T-helper 22 cell (primary cell): ENCODE data around the gene TSEN2.
"Not testable (repeated sequence)": the region's sequence is repeated elsewhere in the genome, so short reads cannot be mapped to it uniquely, and the experiment has no call there.

Source experiments
- DNase-seq: peaks from one replicate; pipeline ENCODE4 v3.0.0-alpha.2; 2020; ENCODE audit warnings: low read depth

The TSEN2 gene

GRCh38 chr3:12484198-12484982 is at the start of gene TSEN2:
TSEN2 (plus strand) TSS chr3:12484480; CDS start chr3:12489801, 5,321 bp downstream.
- peak; percentile 90 for DNase-seq

- DNase-seq: no peak
Measured at GRCh38 chr3:12436514-12437220, 47.6 kb upstream of the TSEN2 start.

GRCh38 chr3:12437221-12437605 is 47.1 kb upstream of the TSEN2 start:
- no peak for DNase-seq

- DNase-seq: no peak
Measured at GRCh38 chr3:12437861-12438260, 46.4 kb upstream of the TSEN2 start.

GRCh38 chr3:12438318-12438717 is 46.0 kb upstream of the TSEN2 start:
- no peak for DNase-seq

GRCh38 chr3:12439161-12439940 is 44.9 kb upstream of the TSEN2 start:
- no peak for DNase-seq

DNA sequence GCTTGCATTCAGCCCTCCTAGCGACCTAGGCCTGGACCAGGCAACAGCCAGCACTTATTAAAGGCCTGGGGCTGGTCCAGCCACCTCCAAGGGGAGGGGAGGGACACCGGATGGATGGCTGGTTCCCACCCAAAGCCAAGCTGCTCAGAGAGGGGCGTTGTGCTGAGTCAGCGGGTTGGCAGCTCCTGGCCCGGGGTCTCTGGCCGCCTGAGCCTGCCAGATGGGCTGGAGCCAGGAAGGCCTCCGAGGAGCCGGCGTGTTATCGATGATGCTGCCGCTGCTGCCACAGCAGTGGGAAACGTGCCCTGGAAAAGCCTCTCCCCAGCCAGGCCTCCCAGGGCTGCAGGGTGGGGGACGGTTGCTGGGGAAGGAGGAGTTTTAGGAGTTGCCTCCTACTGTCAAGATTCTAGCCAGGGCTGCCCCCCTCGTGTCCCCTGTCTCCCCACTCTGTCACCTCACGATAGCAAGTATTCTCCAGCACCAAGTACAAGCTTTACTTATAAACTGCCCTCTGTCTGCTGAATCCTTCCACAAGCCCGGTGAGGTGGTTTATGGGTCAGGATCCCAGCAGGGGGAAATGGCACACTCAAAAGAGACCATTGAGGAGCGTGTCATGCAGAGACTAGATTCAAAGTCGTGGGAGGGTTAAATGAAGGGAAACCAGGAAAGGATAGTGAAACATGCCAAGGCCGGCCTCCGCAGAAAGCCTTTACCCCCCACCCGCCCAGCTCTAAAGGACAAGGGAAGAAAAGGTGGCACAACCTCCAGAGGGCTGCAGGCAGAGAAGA is 43.2 kb upstream of the TSEN2 start:
- no peak for DNase-seq

- no peak for DNase-seq
Measured at GRCh38 chr3:12442654-12443501, 41.4 kb upstream of the TSEN2 start.

- no peak for DNase-seq
Measured at GRCh38 chr3:12443781-12444522, 40.3 kb upstream of the TSEN2 start.

DNA sequence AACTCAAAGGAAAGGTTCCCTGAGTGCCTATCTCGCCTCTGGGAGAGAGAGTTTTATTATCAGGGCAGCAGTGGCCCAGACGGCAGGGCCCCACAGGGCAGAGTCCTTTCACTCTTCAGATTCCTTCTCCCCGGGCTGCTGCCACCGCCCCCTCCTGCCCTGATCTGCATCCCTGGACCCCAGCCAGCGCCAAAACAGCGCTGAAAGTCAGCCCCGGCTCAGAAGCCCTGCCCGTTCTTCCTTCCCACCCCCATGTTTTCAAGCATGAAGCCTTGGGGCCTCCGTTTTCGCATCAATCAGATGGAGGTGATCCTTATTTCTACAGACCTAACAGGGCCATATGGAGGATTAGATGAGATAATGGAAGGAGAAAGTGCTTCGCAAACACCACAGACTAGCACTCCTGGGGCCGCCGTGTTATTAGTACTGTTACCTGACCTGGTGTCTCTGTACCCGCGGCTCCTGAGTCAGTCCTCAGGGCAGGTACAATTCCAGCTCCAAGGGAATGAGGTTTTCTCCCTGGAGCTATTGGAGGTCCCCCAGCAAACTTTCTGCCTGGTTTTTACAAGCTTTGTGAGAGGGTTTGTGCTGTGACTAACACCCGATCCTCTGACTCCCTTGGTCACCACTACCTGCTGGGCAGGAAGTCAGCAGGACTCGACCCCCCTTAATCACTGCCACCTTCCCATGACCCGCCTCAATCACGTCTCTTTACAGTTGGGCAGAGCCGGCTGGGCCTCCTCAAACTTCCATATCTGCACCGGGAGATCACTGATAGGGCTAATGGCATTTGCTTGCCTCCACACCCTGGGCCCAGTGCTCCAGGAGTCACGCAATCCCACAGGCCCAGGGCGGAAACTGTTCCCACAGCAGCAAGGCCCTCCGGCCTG is 39.5 kb upstream of the TSEN2 start:
- no peak for DNase-seq

DNA sequence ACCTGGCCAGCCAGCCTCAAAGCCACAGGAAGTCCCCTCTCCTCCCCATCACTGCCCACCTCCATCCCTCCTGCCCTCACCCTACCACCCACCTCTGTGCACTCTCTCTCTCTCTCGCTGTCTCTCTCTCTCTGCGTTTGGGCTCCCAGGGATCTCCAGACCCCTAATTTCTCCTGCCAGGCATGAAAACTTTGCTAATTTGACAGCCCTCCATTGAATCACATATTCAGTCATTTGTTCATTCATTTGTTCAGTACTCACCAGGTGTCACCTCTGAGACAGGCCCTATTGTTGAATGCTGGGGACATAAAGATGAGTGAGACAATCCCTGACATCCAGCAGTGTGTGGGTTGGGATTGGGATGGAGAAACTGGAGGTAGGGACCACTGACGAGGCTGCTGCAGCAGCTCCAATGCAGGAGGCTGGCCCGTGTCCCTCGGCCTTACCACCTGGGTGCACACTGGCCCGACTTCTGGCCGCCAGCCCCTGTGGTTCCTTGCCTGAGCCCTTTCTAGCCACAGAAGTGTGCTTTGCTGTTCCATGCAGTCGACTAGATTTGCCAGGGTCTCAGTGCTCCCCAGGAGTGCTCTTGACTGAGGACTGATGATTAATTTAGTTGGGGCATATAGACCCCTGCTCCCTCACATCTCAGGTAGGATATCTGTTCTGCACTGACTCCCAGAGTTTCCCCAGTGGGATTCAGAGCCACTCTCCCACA is 38.6 kb upstream of the TSEN2 start:
- DNase-seq: no peak

DNA sequence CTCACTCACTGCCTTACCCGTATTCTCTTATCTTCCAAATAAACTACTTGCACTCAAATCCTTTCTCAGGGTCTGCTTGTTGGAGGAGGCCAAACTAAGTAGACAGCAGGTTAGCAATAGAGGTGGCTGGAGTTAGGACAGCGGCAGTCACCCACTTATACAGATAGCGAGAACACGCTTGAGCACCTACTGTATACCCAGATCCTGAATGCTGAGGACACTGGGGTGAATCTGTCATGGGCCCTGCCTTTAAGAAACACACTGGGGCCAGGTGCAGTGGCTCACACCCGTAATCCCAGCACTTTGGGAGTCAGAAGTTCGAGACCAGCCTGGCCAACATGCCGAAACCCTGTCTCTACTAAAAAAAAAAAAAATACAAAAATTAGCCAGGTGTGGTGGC is 38.0 kb upstream of the TSEN2 start:
- DNase-seq: no peak

- no peak for DNase-seq
Measured at GRCh38 chr3:12447075-12447474, 37.2 kb upstream of the TSEN2 start.

- not testable (repeated sequence) for DNase-seq
Measured at GRCh38 chr3:12448404-12449202, 35.7 kb upstream of the TSEN2 start.

GRCh38 chr3:12449889-12450682 is 34.2 kb upstream of the TSEN2 start:
- no peak for DNase-seq

DNA sequence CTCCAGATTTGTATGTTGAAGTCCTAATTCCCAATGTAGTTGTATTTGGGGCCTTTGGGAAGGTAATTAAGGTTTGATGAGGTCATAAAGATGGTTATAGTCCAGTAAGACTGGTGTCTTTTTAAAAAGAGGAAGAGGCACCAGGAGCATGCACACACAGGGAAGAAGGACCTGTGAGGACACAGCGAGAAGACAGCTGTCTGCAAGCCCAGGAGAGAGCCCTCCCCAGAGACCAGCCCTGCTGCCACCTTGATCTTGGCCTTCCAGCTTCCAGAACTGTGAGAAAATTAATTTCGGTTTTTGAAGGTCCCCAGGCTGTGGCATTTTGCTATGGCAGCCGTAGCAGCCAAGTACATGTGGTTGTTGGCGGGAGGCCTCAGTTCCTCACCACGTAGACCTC is 32.8 kb upstream of the TSEN2 start:
- DNase-seq: no peak

- DNase-seq: no peak
Measured at GRCh38 chr3:12451960-12452359, 32.3 kb upstream of the TSEN2 start.
